Cerebellar cortex (tissue), 1 donor: Measurements from ENCODE around the gene CELF1.

Source experiments
- DNase-seq: peaks from one replicate; pipeline ENCODE4 v3.0.0-alpha.2; 2015; ENCODE audit warnings: low spot score

Gene CELF1

GRCh38 chr11:47552566-47553405 is at the start of gene CELF1:
Gene CELF1, minus strand, starts transcription at chr11:47553132. Its CDS starts 53,609 bp downstream, at chr11:47499523.
- peak; percentile 88 for DNase-seq

DNA sequence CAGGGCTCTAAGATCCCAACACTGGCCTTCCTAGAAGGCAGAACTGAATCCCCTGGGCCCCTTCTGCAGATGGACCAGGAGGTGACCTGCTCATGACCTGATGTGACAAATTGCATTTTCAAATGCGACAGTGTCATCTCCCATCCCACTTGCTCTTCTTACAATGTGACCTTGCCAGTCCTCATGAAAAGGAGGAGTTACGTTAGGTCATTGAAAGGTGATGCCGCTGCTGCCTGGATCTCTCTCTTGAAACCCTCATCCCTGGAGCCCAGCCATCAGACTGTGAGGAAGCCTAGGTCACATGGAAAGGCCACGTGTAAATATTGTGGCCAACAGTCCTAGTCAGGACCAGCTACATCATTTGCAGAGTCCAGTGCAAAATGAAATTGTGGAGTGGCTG is 47.0 kb upstream of the CELF1 start:
- DNase-seq, result no peak

GRCh38 chr11:47595967-47596366 is 43.0 kb upstream of the CELF1 start:
- no peak for DNase-seq

GRCh38 chr11:47595029-47595428 is 42.1 kb upstream of the CELF1 start:
- no peak for DNase-seq

GRCh38 chr11:47593934-47594855 is 41.3 kb upstream of the CELF1 start, which contains the start of gene C1QTNF4:
Gene C1QTNF4, minus strand, starts transcription at chr11:47594411. Its CDS starts 3,601 bp downstream, at chr11:47590810.
- peak; percentile 38 for DNase-seq

GRCh38 chr11:47593492-47593933 is 40.6 kb upstream of the CELF1 start:
- DNase-seq, result peak; percentile 42

DNA sequence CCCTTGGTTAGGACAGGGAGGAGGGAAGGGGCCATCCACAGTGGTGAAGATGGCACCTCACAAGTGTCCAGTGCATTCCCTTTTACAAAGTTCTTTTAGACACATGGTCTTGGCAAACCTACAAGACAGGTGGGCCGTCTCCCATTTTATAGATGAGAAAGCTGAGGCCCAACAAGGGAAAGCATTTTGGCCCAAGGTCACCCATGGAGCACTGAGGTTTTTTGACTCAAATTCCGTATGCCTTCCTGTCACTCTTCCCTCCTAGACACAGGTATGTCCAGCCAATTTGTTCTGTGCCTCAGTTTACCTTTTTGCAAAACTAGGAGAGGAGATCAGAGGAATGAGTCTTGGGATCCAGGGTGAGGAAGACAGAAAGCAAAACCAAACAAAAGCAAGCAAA is 40.0 kb upstream of the CELF1 start:
- no peak for DNase-seq

- no peak for DNase-seq
Observed at GRCh38 chr11:47592251-47592650, 39.3 kb upstream of the CELF1 start.

- no peak for DNase-seq
Observed at GRCh38 chr11:47591764-47592163, 38.8 kb upstream of the CELF1 start.

GRCh38 chr11:47589977-47590861 is 37.3 kb upstream of the CELF1 start:
- DNase-seq, result no peak

- no peak for DNase-seq
Observed at GRCh38 chr11:47589584-47589976, 36.6 kb upstream of the CELF1 start.

DNA sequence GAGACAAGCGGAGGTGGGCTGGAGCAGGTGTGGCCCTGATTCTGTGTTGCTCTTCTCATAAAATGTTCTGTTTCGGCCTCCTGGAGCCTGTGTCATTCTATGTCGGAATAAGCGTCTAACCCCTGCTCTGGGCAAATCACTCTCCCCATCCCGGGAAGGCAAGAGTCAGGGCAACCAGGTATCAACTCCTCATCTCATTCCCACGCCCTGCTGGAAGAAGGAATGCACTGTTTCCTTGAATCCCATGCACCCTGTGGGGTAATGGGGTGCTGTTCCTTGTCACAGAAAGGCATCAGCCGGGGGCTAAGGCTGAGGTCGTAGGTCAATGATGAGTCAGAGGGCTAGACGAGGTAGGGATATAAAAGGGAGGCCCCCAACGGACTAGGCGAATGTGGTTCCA is 36.2 kb upstream of the CELF1 start:
- no peak for DNase-seq

DNA sequence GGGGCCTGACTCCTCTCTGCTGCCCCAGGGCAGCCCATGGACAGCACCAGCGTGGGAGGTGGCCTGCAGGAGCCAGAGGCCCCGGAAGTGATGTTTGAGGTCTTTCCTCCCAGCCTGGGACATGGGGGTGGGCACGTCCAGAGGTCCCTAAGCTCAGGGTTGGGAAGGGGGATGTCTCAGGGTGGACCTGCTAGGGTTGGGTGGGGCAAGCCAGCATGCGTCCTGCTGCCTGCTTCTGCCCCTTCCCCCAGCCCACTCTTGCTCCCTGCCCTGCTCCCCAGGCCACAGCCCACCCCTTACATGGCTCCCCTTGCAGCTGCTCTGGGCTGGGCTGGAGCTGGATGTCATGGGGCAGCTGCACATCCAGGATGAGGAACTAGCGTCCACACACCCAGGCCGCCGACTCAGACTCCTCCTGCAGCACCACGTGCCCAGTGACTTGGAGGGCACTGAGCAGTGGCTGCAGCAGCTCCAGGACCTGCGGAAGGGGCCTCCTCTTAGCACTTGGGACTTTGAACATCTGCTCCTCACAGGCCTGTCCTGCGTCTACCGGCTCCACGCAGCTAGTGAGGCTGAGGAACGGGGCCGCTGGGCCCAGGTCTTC is 34.9 kb upstream of the CELF1 start:
- DNase-seq, result no peak

- DNase-seq, result no peak
Observed at GRCh38 chr11:47587039-47587716, 34.2 kb upstream of the CELF1 start.

DNA sequence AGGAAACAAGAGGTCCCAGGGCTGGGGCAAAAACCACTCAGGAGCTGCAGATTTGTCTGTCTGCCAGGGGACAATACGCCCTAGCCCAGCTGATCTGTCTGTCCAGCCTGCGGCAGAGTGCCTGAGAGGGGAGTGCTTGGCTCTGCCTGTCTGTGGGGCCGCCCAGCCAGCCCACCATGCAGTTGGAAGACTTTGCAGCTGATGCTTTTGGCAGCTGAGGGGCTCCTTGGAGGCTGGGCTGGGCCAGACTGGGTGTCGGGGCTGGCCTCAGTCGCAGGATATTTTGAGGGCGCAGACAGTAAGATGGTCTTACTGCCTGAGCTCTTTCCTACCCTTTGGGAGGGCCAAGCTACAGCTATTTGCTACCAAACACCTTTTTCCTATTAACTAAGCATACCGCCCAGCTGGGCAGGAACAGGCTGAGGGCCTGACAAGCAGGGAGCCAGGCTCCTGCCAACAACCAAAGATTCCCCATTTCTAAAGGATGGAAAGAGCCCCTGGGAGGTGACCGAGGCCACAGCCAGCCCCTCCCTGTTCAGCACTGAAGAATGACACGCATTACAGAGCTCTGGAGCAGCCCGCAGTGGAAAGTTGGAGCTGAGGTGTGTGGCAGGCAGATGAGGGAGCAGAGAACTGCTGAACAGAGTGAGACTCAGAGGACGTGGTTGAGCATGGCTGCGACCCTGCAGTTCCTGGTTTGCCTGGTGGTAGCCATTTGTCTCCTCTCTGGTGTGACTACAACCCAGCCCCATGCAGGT is 33.3 kb upstream of the CELF1 start, which contains the start of gene FAM180B:
Gene FAM180B (plus strand): TSS at position 581 of the 758 bp plus-strand sequence. CDS start 91 bp downstream, at position 672.
- DNase-seq, result peak; percentile 51

GRCh38 chr11:47583844-47584243 is 30.9 kb upstream of the CELF1 start:
- no peak for DNase-seq

DNA sequence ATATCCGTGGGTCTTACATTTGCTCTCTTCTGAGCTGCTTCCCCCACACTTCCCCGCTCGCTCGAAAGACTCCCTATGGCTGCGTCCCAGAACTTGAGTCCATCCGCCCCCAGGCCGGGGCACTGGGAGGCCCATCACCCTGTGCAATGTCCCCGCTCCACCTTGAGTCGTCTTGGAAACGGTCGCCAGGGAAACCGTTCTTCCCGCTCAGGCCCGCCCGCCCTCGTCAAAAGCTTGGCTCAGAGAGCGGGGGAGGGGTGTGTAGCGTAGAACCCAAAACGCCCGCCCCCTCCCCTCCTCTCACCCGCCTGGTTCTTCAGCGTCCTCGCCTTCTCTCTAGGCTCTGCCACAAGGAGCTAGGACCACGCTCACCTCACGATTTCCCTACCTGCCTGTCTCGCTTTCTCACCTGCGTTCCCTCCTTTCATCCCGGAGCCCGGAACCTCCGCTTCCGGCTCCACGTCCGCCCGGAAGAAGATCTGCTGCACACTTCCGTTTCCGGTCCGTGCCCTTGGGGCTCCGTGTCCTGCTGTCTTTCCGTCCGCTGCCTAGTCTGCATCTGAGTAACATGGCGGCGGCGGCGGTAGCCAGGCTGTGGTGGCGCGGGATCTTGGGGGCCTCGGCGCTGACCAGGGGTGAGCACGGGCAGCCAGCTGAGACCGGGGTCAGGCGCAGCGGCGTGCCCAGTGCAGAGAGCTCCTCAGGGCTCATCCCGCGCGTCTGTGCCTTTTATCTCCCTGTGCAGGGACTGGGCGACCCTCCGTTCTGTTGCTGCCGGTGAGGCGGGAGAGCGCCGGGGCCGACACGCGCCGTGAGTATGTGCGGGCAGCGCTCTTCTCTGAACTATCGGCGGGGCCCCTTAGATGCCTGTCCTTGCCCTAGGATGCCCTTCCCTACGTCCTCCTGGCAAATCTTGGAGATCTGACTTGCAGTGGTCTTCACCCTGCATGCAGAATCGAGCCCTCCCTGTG is 25.9 kb upstream of the CELF1 start, which contains the start of the genes KBTBD4 and NDUFS3:
Gene KBTBD4 (minus strand): TSS at position 447 of the 971 bp plus-strand sequence. CDS start 19 bp downstream, at position 428.
Gene NDUFS3 (plus strand): TSS at position 551 of the 971 bp plus-strand sequence. CDS start 18 bp downstream, at position 569.
- DNase-seq, result peak; percentile 93

DNA sequence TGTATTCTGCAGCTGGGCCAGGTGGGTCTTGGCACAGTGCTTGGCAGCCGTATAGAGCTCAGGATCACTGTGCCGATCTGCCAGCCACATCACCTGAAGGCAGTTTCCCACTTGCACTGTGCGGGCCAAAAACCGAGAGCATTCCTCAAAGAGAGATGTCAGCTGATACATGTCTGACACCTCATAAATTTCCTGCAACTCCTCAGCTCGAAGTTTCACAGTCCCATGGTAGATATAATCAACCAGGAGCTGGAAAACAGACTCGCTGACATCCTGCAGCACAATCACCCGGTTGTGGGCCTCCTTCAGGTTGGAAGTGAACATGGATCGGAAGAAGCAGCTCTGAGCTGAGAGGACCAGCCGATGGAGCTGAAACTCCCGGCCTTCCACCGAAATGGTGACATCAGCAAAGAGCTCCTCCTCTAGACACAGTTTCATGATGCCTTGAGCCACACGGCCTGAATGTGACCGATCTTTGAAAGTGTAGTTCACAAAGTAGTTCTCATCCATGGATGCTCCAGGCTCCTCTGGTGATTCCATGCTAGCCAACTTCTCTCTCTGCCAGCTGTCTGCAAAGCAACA is 24.6 kb upstream of the CELF1 start:
- DNase-seq, result peak; percentile 54
